K562 (cell line): ENCODE results near the gene BMP6. TPM values are rescaled to one million over a fixed set of nuclear protein-coding genes. Genes with fewer than 3 reads are reported as not detected.

Experiments used
- CBX1 ChIP-seq: sonication (generic); IDR thresholded peaks from 2 replicates; pipeline ENCODE4 v1.6.1; 2016; ENCODE audit warnings: antibody characterized with exemption, low read depth, mild to moderate bottlenecking
- HMGN3 ChIP-seq: IDR thresholded peaks from 2 replicates; pipeline ENCODE4 v1.6.1; 2011; ENCODE audit warnings: borderline replicate concordance, low read depth, mild to moderate bottlenecking, mixed read lengths, low read length; ENCODE audit not compliant: insufficient read length; ENCODE audit errors: extremely low read depth
- KDM2B ChIP-seq: fragments of 250-450 bp; sonication (Bioruptor Pico); IDR thresholded peaks from 2 replicates; pipeline ENCODE4 v1.8.0; 2021; ENCODE audit warnings: mild to moderate bottlenecking, moderate library complexity
- NFE2L1 ChIP-seq: fragments of 450-650 bp; IDR thresholded peaks from 2 replicates; pipeline ENCODE4 v1.6.1; 2016; ENCODE audit warnings: missing genetic modification characterization, low read depth, mild to moderate bottlenecking, missing compliant biosample characterization, moderate library complexity, borderline replicate concordance
- NFIC ChIP-seq: fragments of 450-650 bp; IDR thresholded peaks from 2 replicates; pipeline ENCODE4 v1.6.1; 2017; ENCODE audit warnings: mild to moderate bottlenecking, inconsistent platforms
- NFYB ChIP-seq: IDR thresholded peaks from 2 replicates; pipeline ENCODE4 v1.6.1; 2011; ENCODE audit warnings: mild to moderate bottlenecking, moderate library complexity; ENCODE audit not compliant: insufficient read length; ENCODE audit errors: extremely low read depth
- RBM34 ChIP-seq: fragments of 200-400 bp; formaldehyde crosslinking; IDR thresholded peaks from 2 replicates; pipeline ENCODE4 v1.6.1; 2018; ENCODE audit warnings: low read length, borderline replicate concordance; ENCODE audit not compliant: insufficient read depth
- SMAD4 ChIP-seq: fragments of 250-450 bp; sonication (Bioruptor Pico); conservative IDR thresholded peaks from 2 replicates; pipeline ENCODE4 v1.8.0; 2021; ENCODE audit warnings: inconsistent platforms, mild to moderate bottlenecking, moderate library complexity
- SP2 ChIP-seq: IDR thresholded peaks from 2 replicates; pipeline ENCODE4 v1.6.1; 2011; ENCODE audit warnings: mild to moderate bottlenecking, low read depth, low read length, moderate library complexity; ENCODE audit not compliant: poor library complexity, severe bottlenecking; ENCODE audit errors: extremely low read depth
- ZNF583 ChIP-seq: fragments of 250-450 bp; sonication (Bioruptor Pico); IDR thresholded peaks from 2 replicates; pipeline ENCODE4 v1.4.0; 2020
- polyA plus RNA-seq, 8 experiments: library from polyadenylated mRNA; depleted of rRNA in 4 of 8; stranded (reverse) in 5 of 8; unstranded in 3 of 8; fragments of >200 nt; fragmentation: Nextera tagmentation in 2 of 8; fragmentation: Illumina TruSeq in 1 of 8; extraction: Ambion mirVana in 2 of 8; extraction: Trizol in 1 of 8; gene quantifications; 2 replicates each; pipeline versions ENCODE4 v1.2.1 to v1.2.3, GENCODE V29; 2011 to 2014; ENCODE audit warnings: inconsistent platforms in 1 of 8, missing spikeins in 1 of 8
- total RNA-seq, 7 experiments: library from RNA; depleted of rRNA in 6 of 7; stranded (reverse); fragments of >200 nt in 6 of 7; fragmentation: Illumina TruSeq in 2 of 7; extraction: Trizol in 2 of 7; gene quantifications; 2 replicates each; pipeline versions ENCODE4 v1.2.1 to v1.2.3, GENCODE V29; 2011 to 2021; ENCODE audit warnings: low replicate concordance in 1 of 7
- TF ChIP-seq, protein P1 (sequence below), 2 experiments: IDR thresholded peaks; 2 replicates each; pipeline ENCODE4 v1.6.1; 2012; ENCODE audit warnings: improper control_type of control experiment in 2 of 2, low read depth in 2 of 2, low read length in 2 of 2, borderline replicate concordance in 1 of 2
- TF ChIP-seq, protein P2 (sequence below), 2 experiments: IDR thresholded peaks in 1 of 2; conservative IDR thresholded peaks in 1 of 2; 2 replicates each; pipeline ENCODE4 v1.6.1; 2016; ENCODE audit warnings: low read depth in 2 of 2, mild to moderate bottlenecking in 1 of 2, missing compliant biosample characterization in 1 of 2, missing genetic modification characterization in 1 of 2, moderate library complexity in 1 of 2
- TF ChIP-seq, protein P3 (sequence below): fragments of 200-800 bp; sonication (Bioruptor generic); IDR thresholded peaks from 2 replicates; pipeline ENCODE4 v1.6.1; 2016; ENCODE audit warnings: missing genetic modification characterization, missing compliant biosample characterization

BMP6 gene
- total and polyA plus RNA-seq, 9 of the 15 experiments (the other 6 are each of a cell fraction or from before 2014, with no cell fraction given), result 0.01 to 0.13 (median 0.06) TPM; not detected in 3

DNA sequence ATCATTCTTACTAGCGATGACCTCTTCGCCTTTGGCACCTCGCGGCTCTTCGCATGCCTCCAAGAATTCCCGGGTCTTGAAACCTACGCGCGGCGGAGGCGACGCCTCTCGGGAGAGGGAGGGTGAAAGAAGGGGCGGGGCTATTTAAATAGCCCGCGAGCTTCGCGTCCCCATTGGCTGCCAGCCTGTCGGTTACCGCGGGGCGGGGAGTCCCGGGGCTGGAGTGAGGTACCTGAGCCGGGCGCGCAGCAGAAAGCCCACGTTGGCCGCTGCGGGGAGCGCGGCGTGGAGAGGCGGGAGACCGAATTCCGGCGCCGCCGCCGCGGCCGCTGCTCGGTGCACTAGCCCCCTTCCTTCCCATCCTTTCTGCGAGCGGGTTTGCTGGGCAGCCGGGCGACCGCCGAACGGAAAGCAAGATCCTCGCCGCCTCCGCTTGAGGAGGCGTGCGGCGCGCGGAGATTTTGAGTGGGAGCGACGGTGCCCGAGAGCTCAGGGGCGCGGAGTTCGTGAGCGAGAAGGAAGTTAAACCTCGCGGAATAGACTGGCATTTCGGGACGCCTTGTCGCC is at the start of gene BMP6 (continued):
- TF ChIP-seq, protein P1, sequence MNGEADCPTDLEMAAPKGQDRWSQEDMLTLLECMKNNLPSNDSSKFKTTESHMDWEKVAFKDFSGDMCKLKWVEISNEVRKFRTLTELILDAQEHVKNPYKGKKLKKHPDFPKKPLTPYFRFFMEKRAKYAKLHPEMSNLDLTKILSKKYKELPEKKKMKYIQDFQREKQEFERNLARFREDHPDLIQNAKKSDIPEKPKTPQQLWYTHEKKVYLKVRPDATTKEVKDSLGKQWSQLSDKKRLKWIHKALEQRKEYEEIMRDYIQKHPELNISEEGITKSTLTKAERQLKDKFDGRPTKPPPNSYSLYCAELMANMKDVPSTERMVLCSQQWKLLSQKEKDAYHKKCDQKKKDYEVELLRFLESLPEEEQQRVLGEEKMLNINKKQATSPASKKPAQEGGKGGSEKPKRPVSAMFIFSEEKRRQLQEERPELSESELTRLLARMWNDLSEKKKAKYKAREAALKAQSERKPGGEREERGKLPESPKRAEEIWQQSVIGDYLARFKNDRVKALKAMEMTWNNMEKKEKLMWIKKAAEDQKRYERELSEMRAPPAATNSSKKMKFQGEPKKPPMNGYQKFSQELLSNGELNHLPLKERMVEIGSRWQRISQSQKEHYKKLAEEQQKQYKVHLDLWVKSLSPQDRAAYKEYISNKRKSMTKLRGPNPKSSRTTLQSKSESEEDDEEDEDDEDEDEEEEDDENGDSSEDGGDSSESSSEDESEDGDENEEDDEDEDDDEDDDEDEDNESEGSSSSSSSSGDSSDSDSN (IDR thresholded peaks at IDR 0.05; ENCODE audit: borderline replicate concordance in 1 of 2, low read depth in 2 of 2, low read length in 2 of 2), result 0 out of 4 replicates have a peak, but pooled peaks of 1 of the 2 experiments have one; percentile 15
- no peak for TF ChIP-seq NFE2L1 (tag)
- 0 out of 2 replicates have a peak, but pooled peaks have one; percentile 68 for TF ChIP-seq RBM34
- TF ChIP-seq ZNF583 (CRISPR knock-in tag), result no peak
- no peak for TF ChIP-seq NFIC
- no peak for TF ChIP-seq SMAD4 (CRISPR knock-in tag)
- peak; percentile 29 for TF ChIP-seq HMGN3
- TF ChIP-seq, protein P2, sequence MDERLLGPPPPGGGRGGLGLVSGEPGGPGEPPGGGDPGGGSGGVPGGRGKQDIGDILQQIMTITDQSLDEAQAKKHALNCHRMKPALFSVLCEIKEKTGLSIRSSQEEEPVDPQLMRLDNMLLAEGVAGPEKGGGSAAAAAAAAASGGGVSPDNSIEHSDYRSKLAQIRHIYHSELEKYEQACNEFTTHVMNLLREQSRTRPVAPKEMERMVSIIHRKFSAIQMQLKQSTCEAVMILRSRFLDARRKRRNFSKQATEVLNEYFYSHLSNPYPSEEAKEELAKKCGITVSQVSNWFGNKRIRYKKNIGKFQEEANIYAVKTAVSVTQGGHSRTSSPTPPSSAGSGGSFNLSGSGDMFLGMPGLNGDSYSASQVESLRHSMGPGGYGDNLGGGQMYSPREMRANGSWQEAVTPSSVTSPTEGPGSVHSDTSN (CRISPR knock-in tag; IDR thresholded peaks at IDR 0.05; ENCODE audit: low read depth), result no peak
- TF ChIP-seq, protein P2 (tag; conservative IDR thresholded peaks at IDR 0.05; ENCODE audit: low read depth), result peak; percentile 83
- peak; percentile 49 for TF ChIP-seq SP2
- TF ChIP-seq CBX1, result no peak
- TF ChIP-seq, protein P3, sequence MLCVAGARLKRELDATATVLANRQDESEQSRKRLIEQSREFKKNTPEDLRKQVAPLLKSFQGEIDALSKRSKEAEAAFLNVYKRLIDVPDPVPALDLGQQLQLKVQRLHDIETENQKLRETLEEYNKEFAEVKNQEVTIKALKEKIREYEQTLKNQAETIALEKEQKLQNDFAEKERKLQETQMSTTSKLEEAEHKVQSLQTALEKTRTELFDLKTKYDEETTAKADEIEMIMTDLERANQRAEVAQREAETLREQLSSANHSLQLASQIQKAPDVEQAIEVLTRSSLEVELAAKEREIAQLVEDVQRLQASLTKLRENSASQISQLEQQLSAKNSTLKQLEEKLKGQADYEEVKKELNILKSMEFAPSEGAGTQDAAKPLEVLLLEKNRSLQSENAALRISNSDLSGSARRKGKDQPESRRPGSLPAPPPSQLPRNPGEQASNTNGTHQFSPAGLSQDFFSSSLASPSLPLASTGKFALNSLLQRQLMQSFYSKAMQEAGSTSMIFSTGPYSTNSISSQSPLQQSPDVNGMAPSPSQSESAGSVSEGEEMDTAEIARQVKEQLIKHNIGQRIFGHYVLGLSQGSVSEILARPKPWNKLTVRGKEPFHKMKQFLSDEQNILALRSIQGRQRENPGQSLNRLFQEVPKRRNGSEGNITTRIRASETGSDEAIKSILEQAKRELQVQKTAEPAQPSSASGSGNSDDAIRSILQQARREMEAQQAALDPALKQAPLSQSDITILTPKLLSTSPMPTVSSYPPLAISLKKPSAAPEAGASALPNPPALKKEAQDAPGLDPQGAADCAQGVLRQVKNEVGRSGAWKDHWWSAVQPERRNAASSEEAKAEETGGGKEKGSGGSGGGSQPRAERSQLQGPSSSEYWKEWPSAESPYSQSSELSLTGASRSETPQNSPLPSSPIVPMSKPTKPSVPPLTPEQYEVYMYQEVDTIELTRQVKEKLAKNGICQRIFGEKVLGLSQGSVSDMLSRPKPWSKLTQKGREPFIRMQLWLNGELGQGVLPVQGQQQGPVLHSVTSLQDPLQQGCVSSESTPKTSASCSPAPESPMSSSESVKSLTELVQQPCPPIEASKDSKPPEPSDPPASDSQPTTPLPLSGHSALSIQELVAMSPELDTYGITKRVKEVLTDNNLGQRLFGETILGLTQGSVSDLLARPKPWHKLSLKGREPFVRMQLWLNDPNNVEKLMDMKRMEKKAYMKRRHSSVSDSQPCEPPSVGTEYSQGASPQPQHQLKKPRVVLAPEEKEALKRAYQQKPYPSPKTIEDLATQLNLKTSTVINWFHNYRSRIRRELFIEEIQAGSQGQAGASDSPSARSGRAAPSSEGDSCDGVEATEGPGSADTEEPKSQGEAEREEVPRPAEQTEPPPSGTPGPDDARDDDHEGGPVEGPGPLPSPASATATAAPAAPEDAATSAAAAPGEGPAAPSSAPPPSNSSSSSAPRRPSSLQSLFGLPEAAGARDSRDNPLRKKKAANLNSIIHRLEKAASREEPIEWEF, result no peak
- TF ChIP-seq KDM2B (CRISPR knock-in tag), result 0 out of 2 replicates have a peak, but pooled peaks have one; percentile 23
- peak; percentile 81 for TF ChIP-seq NFYB
